ENCODE data around the gene COBLL1.
A peak's percentile ranks its signal among the peaks of the same experiment; 100 is the strongest.

The COBLL1 gene

DNA sequence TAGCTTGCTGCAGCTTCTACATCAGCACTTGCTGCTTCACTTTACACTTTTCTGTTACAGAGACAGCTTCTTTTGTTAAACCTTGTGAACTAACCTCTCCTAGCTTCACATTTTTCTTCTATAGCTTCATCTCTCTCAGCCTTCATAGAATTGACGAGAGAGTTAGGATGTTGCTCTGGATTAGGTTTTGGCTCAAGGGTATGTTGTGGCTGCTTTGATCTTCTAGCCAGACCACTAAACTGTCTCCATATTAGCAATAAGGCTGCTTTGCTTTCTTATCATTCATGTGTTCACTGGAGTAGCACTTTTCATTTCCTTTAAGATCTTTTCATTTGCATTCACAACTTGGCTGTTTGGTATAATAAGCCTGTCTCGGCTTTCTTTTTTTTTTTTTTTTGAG lies 174.1 kb downstream of the COBLL1 start:
- no peak for DNase-seq

- no peak for DNase-seq
Observed at GRCh38 chr2:164664070-164664469, 177.6 kb downstream of the COBLL1 start.

- DNase-seq = no peak
Observed at GRCh38 chr2:164662868-164663631, 178.6 kb downstream of the COBLL1 start.

DNA sequence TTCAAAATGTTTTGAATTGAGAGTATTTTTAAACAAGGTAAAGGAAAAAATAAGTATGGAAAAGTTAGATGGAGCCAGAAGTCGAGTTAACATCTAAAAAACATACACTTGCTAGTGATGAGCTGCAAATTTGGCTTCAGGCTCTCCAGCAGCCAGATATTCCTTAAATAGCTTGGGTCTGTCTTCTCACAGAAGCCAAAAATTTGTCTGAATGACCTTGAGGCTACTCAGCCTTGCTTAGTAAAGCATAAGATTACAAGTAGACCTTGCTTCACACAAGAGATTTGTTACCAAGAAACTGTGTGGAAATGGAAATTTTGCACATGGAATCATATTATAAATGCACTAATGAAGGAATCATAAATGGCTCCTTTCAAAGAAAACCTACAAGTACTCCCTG lies 179.6 kb downstream of the COBLL1 start:
- no peak for DNase-seq

GRCh38 chr2:164661349-164661748 lies 180.3 kb downstream of the COBLL1 start:
- no peak for DNase-seq

GRCh38 chr2:164657129-164657528 lies 184.5 kb downstream of the COBLL1 start:
- DNase-seq = no peak

DNA sequence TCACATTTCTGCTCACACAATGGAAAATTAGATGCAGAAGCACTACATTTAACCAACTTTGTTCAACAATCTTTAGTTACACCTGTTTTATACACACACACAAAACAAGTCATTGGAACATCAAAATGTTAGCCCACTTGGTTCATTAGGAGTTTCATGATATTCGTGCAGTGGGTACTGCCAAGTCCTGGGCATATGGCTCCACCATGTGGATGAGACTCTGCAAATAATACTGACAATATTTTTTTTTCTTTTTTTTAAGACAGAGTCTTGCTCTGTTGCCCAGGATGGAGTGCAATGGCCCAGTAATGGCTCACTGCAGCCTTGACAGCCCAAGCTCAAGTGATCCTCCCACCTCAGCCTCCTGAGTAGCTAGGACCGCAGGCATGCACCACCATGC lies 185.9 kb downstream of the COBLL1 start:
- DNase-seq = no peak

- no peak for DNase-seq
Observed at GRCh38 chr2:164655336-164655735, 186.3 kb downstream of the COBLL1 start.

DNA sequence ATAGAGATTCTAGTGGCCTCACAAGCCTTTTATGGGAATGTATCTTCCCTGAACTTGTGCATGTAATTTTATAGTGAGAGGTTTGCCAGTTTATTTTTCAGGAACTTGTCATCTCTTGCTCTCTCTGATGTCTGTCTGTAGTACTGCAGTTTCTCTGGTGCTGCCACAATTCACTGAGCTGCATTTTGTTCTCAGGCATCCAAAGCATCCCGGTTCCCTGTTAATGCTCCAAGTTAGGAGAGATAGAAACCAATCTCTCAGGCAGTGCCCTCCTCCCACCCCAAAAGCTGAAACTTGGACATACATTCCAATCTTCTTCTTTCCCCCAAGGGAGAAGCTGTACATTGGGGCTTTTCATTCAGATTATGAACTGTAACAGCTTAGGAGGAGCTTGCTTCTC lies 190.3 kb downstream of the COBLL1 start:
- no peak for DNase-seq

DNA sequence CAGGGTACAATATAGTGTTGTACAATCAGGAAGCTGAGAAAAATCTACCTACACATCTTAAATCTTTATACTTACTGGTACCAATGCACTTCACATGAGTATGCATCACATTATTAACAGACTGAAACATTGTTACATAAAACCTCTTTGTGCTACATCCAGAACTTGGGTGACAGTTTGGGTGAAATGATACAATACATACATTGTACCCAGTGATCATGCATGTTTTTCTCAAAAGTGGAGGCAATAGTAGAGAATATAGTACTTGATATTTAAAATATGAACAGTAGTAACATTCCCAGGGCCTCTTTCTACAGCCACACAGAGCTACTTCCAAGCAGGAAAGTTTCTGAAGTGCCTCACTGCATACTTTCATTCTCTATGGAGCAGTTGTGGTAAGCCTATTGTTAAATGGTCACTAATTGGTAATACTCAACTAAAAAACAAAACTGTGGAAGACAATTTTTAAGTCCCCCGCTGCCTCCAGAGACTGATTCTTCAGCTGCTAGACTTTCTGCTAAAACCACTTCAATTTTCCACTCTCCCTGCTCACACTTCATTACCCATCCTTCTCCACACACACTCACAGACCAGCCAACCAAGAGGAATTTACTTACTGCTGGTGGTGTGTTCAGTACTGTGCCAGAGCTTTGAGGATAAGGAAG lies 197.5 kb downstream of the COBLL1 start:
- no peak for DNase-seq

DNA sequence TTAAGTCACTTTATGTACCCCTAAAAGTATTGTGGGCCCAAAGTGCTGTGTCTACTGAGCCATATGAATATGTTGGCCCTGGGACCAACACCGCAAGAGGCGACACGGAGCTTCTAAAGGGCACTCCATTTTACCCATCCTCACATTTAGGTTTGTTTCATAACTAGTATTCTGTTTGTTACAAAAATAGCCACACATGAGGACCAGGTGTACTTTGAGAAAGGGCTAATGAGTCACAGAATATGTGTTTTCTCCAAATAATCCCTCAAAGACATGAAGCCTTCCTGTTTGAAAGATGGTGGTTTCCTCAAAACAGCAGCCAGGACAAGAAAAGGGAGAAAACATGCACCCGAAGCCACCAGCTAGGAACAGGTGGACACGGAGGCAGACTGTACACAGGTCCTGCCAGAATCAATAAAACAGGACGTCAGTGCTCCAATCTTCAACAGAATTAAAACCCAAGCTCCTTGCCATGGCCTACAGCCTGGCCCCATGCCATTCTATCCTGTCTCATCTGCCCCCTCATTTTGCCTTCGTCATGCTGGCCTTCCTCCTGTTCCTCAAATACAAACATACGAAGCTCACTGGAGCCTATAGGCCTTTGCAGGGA lies 198.6 kb downstream of the COBLL1 start:
- no peak for DNase-seq

- peak; percentile 2 for DNase-seq
Observed at GRCh38 chr2:164642268-164642667, 199.4 kb downstream of the COBLL1 start.

All from NCI-H146 (cell line).